ENCODE measurements around the gene KMT2A. TPM values are rescaled to one million over a fixed set of nuclear protein-coding genes. Genes with fewer than 3 reads are reported as not detected.
"Not testable (repeated sequence)": the region's sequence is repeated elsewhere in the genome, so short reads cannot be mapped to it uniquely, and the experiment has no call there.

KMT2A gene
- total and polyA plus RNA-seq, 8 donors, result 45.8 to 61.7 (median 54.3) TPM

DNA sequence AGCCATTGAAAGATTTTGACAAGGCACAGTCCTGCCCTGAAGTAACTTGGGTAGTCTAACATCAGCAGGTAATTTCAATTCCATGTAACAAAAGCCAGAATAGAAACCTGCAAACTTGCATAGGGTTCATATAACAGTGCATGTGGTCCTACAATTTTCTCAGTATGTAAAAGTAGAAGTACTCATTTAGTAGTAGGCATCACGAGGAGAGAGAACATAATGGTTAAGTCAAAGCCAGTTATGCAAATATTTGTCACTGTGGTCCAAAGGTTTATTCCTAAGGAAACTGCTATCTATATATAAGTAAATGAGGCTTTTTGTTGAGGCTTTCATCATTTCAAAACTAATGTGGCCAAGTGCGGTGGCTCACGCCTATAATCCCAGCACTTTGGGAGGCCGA is 24.8 kb upstream of the KMT2A start:
- H3K9me3 ChIP-seq, result no peaks in the 10 kb centered on the region

DNA sequence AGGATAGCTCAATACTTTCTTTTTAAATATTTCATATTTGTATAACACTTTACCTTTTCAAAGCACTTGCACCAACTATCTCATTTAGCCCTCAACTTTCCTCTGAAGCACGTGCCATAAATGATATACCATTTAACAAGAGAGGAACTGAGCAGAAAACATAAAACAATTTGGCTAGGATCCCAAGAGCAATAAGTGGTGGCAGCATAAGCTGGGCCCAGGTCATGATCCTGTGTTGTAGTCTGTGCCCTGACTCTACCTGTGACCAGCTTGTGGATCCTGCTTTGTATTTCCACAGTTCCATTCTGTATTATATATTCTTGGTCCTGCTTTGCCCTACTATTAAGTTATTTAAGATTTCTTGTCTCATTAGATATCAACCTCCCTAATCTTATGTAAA is 23.4 kb upstream of the KMT2A start:
- H3K4me1 ChIP-seq, result peaks cover 3 to 11% of the 10 kb centered on the region in 2 donors
- peaks cover 0 to 20% of the 10 kb centered on the region in 2 donors for H3K36me3 ChIP-seq
- no peaks in the 10 kb centered on the region for H3K27me3 ChIP-seq
- ATAC-seq (no peak), DNase-seq (no peak)
- TF ChIP-seq, protein P1, sequence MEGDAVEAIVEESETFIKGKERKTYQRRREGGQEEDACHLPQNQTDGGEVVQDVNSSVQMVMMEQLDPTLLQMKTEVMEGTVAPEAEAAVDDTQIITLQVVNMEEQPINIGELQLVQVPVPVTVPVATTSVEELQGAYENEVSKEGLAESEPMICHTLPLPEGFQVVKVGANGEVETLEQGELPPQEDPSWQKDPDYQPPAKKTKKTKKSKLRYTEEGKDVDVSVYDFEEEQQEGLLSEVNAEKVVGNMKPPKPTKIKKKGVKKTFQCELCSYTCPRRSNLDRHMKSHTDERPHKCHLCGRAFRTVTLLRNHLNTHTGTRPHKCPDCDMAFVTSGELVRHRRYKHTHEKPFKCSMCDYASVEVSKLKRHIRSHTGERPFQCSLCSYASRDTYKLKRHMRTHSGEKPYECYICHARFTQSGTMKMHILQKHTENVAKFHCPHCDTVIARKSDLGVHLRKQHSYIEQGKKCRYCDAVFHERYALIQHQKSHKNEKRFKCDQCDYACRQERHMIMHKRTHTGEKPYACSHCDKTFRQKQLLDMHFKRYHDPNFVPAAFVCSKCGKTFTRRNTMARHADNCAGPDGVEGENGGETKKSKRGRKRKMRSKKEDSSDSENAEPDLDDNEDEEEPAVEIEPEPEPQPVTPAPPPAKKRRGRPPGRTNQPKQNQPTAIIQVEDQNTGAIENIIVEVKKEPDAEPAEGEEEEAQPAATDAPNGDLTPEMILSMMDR (IDR thresholded peaks at IDR 0.05), result no peak
- H3K27ac ChIP-seq, result no peak overlapping the region
- H3K4me3 ChIP-seq, result no peak overlapping the region
- no peaks in the 10 kb centered on the region for H3K9me3 ChIP-seq
- intact Hi-C loops (cut with DNase I), result no loop called here

More for the DNA sequence above, 24.8 kb upstream of the KMT2A start:
- Histone ChIP-seq H3K4me3 (no peak overlapping the region), H3K36me3 (peaks cover 0 to 34% of the 10 kb centered on the region in 2 donors), H3K27ac (no peak overlapping the region), H3K27me3 (no peaks in the 10 kb centered on the region), H3K4me1 (peaks cover 3 to 11% of the 10 kb centered on the region in 2 donors)
- ATAC-seq, result no peak
- TF ChIP-seq, protein P1 (IDR thresholded peaks at IDR 0.05), result no peak
- DNase-seq, result no peak
- intact Hi-C loops (cut with DNase I), result no loop called here

DNA sequence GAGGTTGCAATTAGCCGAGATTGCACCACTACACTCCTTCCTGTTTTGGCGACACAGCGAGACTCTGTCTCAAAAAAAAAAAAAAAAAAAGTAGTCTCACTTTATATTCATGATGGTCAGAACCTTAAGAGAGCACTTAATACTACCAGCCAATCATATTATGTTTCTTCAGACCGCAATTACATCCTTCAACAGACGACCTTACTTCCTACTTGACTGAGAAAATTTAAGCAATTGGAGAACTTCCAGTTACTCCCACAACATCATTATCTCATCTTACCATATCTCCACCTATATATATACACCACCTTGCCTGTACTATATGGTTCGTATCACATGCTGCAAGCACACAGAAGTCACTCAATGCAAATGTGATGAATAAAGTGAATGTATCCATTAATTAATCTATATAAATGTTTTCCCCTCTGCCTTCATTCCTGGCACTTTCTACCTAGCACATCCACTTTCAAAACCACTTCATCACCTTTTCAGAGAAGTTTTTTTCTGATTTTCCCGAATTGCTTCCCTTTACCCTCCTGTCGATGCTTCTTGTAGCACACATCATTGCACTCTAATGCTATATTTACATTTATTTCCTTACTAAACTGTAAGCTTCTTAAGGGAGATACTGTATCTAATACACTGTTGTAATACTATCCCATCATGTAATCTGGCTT is 21.1 kb upstream of the KMT2A start:
- TF ChIP-seq, protein P1 (IDR thresholded peaks at IDR 0.05), result no peak
- H3K27ac ChIP-seq, result peak overlapping the region in 1 of 2 donors; percentile 5
- ATAC-seq (no peak), DNase-seq (no peak)
- no peaks in the 10 kb centered on the region for H3K27me3 ChIP-seq
- no peak overlapping the region for H3K4me3 ChIP-seq
- H3K36me3 ChIP-seq, result no peaks in the 10 kb centered on the region
- intact Hi-C loops (cut with DNase I), result no loop called here
- H3K9me3 ChIP-seq, result no peaks in the 10 kb centered on the region
- H3K4me1 ChIP-seq, result peaks cover 3 to 11% of the 10 kb centered on the region in 2 donors

DNA sequence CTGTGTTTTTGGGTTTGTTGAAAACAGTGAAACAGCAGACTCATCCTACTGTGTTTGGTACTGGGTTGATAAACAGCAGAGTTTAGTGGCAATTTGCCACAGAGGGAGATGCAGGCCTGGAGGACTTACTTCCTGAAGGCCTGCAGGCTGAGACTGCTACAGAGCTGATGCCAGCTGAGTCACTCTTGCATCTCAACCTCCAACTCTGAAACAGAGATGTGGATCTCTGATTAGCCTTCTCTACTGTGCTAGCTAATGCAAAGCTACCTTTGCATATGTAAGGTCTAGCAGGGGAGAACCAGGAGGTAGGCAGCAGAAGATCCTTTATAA is 20.6 kb upstream of the KMT2A start:
- H3K4me1 ChIP-seq, result peaks cover 3 to 11% of the 10 kb centered on the region in 2 donors
- no peaks in the 10 kb centered on the region for H3K36me3 ChIP-seq
- no peaks in the 10 kb centered on the region for H3K27me3 ChIP-seq
- H3K4me3 ChIP-seq, result no peak overlapping the region
- peak overlapping the region in 1 of 2 donors; percentile 5 for H3K27ac ChIP-seq
- DNase-seq (no peak), ATAC-seq (peak; percentile 69)
- H3K9me3 ChIP-seq, result no peaks in the 10 kb centered on the region
- TF ChIP-seq, protein P1 (IDR thresholded peaks at IDR 0.05), result no peak
- intact Hi-C loops (cut with DNase I), result no loop called here

DNA sequence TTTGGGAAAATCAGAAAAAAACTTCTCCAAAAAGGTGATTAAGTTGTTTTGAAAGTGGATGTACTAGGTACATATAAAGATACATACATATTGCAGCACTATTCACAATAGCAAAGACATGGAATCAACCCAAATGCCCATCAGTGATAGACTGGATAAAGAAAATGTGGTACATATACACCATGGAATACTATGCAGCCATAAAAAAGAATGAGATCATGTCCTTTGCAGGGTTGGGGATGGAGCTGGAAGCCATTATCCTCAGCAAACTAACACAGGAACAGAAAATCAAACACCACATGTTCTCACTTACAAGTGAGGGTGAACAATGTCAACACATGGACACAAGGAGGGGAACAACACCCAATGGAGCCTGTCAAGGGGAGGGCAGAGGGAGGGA is 19.4 kb upstream of the KMT2A start:
- intact Hi-C loops (cut with DNase I); H3K27me3 ChIP-seq; ATAC-seq; DNase-seq; H3K27ac ChIP-seq; H3K9me3 ChIP-seq; H3K4me3 ChIP-seq; H3K36me3 ChIP-seq: not testable (repeated sequence)
- peaks cover 3 to 11% of the 10 kb centered on the region in 2 donors for H3K4me1 ChIP-seq

DNA sequence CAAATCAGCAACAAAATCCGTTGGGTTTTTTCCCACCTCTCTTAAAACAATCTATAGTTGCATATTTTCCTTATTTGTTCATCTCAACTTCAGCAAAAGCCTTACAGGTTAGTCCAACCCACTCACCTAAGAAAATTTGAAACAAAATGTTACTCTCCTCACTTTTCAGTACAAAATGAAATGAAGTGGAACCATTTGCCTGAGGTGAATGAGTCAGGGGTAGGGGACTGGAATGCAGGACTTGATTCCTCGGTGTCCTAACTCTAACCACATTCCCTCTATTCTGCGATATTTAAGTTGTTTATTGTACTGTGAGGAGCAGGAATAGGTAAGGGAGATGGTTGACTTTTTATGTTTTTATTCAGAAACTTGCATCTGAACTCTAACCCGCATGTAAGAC is 18.5 kb upstream of the KMT2A start:
- no peak for ATAC-seq
- no peaks in the 10 kb centered on the region for H3K27me3 ChIP-seq
- H3K4me1 ChIP-seq, result peaks cover 3 to 11% of the 10 kb centered on the region in 2 donors
- TF ChIP-seq, protein P1 (IDR thresholded peaks at IDR 0.05), result no peak
- no peaks in the 10 kb centered on the region for H3K36me3 ChIP-seq
- no peaks in the 10 kb centered on the region for H3K9me3 ChIP-seq
- DNase-seq, result no peak
- intact Hi-C loops (cut with DNase I), result no loop called here
- no peak overlapping the region for H3K27ac ChIP-seq
- no peak overlapping the region for H3K4me3 ChIP-seq

Measured in left lung (tissue), 10 donors.